Right atrium auricular region (tissue), 2 donors: ENCODE measurements around the gene WWOX. TPM values are rescaled to one million over a fixed set of nuclear protein-coding genes. Genes with fewer than 3 reads are reported as not detected.

ENCODE experiments used
- DNase-seq: peaks from one replicate; pipeline ENCODE4 v3.0.0-alpha.2; 2019; ENCODE audit warnings: low spot score
- H3K27ac ChIP-seq, 2 donors: fragments of 200-600 bp; sonication (generic); 1 replicate in 1 of 2; 2 replicates in 1 of 2; pipeline ENCODE4 v1.5.1; 2016 to 2019
- H3K27me3 ChIP-seq, 2 donors: fragments of 200-600 bp; sonication (generic); one replicate each; pipeline versions ENCODE4 v1.5.1 to v1.6.0; 2017 to 2019
- H3K36me3 ChIP-seq: fragments of 200-600 bp; sonication (generic); one replicate; pipeline ENCODE4 v1.5.1; 2016
- H3K4me1 ChIP-seq, 2 donors: fragments of 200-600 bp; sonication (generic); one replicate each; pipeline versions ENCODE4 v1.5.1 to v1.6.0; 2017 to 2019
- H3K4me3 ChIP-seq, 2 donors: fragments of 200-600 bp; sonication (generic); 1 replicate in 1 of 2; 2 replicates in 1 of 2; pipeline ENCODE4 v1.5.1; 2017 to 2019; ENCODE audit warnings: mild to moderate bottlenecking in 1 of 2, moderate library complexity in 1 of 2
- H3K9me3 ChIP-seq, 2 donors: fragments of 200-600 bp; sonication (generic); one replicate each; pipeline ENCODE4 v1.5.1; 2019
- total RNA-seq, 2 donors: library from RNA; depleted of rRNA; stranded (reverse); fragments of >200 nt; gene quantifications; one replicate each; pipeline ENCODE4 v1.1.0, GENCODE V29; 2016
- TF ChIP-seq, protein P1 (sequence below), 2 donors: fragments of 200-600 bp; sonication (generic); IDR thresholded peaks; one replicate each; pipeline ENCODE4 v1.5.1; 2019; ENCODE audit warnings: antibody characterized with exemption in 2 of 2

WWOX gene
- total RNA-seq, 2 donors from 2014 or later, result 14.8 to 20.8 TPM

DNA sequence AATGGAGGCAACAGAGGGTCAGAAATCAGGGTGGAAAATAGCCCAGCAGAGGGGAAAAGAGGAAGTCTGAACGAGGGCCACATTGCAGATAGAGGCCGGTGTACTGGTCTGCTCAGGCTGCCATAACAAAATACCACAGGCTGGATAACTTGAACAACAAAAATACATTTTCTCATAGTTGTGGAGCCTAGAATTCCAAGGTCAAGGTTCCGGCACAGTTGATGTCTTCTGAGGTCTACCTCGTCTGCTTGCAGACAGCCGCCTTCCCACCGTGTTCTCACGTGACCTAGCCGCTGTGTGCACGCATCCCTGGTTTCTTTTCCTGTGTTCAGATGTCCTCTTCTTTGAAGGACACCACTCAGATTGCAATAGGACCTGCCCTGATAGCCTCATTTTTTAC lies 249.4 kb downstream of the WWOX start:
- H3K27me3 ChIP-seq, result no peaks in the 10 kb centered on the region
- TF ChIP-seq, protein P1, sequence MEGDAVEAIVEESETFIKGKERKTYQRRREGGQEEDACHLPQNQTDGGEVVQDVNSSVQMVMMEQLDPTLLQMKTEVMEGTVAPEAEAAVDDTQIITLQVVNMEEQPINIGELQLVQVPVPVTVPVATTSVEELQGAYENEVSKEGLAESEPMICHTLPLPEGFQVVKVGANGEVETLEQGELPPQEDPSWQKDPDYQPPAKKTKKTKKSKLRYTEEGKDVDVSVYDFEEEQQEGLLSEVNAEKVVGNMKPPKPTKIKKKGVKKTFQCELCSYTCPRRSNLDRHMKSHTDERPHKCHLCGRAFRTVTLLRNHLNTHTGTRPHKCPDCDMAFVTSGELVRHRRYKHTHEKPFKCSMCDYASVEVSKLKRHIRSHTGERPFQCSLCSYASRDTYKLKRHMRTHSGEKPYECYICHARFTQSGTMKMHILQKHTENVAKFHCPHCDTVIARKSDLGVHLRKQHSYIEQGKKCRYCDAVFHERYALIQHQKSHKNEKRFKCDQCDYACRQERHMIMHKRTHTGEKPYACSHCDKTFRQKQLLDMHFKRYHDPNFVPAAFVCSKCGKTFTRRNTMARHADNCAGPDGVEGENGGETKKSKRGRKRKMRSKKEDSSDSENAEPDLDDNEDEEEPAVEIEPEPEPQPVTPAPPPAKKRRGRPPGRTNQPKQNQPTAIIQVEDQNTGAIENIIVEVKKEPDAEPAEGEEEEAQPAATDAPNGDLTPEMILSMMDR (IDR thresholded peaks at IDR 0.05), result no peak

GRCh38 chr16:78352184-78352583 lies 252.7 kb downstream of the WWOX start:
- Histone ChIP-seq H3K36me3 (no peaks in the 10 kb centered on the region), H3K4me1 (no peaks in the 10 kb centered on the region), H3K4me3 (no peak overlapping the region), H3K9me3 (no peaks in the 10 kb centered on the region), H3K27ac (no peak overlapping the region), H3K27me3 (no peaks in the 10 kb centered on the region)
- TF ChIP-seq, protein P1 (IDR thresholded peaks at IDR 0.05), result no peak
- DNase-seq, result no peak

More for the DNA sequence above, 249.4 kb downstream of the WWOX start:
- no peak for DNase-seq
- Histone ChIP-seq H3K27ac (no peak overlapping the region), H3K36me3 (no peaks in the 10 kb centered on the region), H3K9me3 (no peaks in the 10 kb centered on the region), H3K4me1 (no peaks in the 10 kb centered on the region), H3K4me3 (no peak overlapping the region)

DNA sequence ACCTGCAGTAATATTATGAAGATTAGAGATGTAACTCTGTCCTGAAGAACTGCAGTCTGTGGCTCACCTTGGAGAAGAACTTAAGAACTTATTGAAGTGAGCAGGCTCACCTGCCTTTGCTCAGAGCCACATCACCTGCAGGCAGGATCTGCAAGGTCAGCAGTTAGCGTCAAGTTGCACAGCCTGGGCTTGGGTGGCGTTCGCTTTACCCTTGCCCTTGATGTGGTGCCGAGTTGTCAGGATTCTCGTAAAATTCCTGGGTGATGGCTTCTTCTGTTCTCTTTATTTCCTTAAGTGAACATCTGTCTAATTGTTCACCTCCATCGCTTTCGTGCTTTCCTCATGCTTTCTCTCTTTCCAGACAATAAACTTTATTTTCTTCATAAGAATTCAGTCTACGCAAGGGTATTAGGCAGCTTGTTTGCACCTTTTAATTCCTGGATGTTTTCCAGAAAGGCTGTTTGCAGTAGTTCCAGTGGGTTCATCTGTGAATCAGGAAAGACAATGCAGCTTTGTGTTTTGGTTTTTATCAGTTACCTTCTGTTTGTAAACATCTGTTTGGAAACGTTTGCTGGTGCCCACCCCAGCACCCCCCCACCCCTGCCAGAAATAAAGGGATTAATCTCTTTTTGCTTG lies 254.3 kb downstream of the WWOX start:
- Histone ChIP-seq H3K9me3 (no peaks in the 10 kb centered on the region), H3K27me3 (no peaks in the 10 kb centered on the region), H3K27ac (no peak overlapping the region), H3K4me1 (no peaks in the 10 kb centered on the region), H3K4me3 (no peak overlapping the region), H3K36me3 (no peaks in the 10 kb centered on the region)
- no peak for DNase-seq
- TF ChIP-seq, protein P1 (IDR thresholded peaks at IDR 0.05), result no peak

GRCh38 chr16:78362524-78363135 lies 263.2 kb downstream of the WWOX start:
- TF ChIP-seq, protein P1 (IDR thresholded peaks at IDR 0.05), result no peak

GRCh38 chr16:78363843-78364555 lies 264.5 kb downstream of the WWOX start:
- Histone ChIP-seq H3K9me3 (no peaks in the 10 kb centered on the region), H3K27ac (no peak overlapping the region), H3K27me3 (no peaks in the 10 kb centered on the region), H3K36me3 (no peaks in the 10 kb centered on the region), H3K4me3 (no peak overlapping the region), H3K4me1 (no peaks in the 10 kb centered on the region)
- no peak for DNase-seq
- TF ChIP-seq, protein P1 (IDR thresholded peaks at IDR 0.05), result no peak

More at GRCh38 chr16:78362524-78363135, 263.2 kb downstream of the WWOX start:
- DNase-seq, result no peak
- H3K4me1 ChIP-seq, result no peaks in the 10 kb centered on the region
- H3K4me3 ChIP-seq, result no peak overlapping the region
- H3K9me3 ChIP-seq, result no peaks in the 10 kb centered on the region
- no peaks in the 10 kb centered on the region for H3K27me3 ChIP-seq
- no peak overlapping the region for H3K27ac ChIP-seq
- no peaks in the 10 kb centered on the region for H3K36me3 ChIP-seq
